Measurements from ENCODE around the gene RNU1-2.
"Not testable (repeated sequence)": the region's sequence is repeated elsewhere in the genome, so short reads cannot be mapped to it uniquely, and the experiment has no call there.

The RNU1-2 gene

GRCh38 chr1:16927256-16927655 is 31.5 kb downstream of the RNU1-2 start:
- DNase-seq (ENCODE audit: low read depth): no peak

GRCh38 chr1:16927711-16928485 is 32.1 kb downstream of the RNU1-2 start:
- no peak for DNase-seq (ENCODE audit: low read depth)

GRCh38 chr1:16929146-16930041 is 33.6 kb downstream of the RNU1-2 start:
- DNase-seq (ENCODE audit: low read depth): not testable (repeated sequence)

GRCh38 chr1:16931206-16931934 is 35.6 kb downstream of the RNU1-2 start:
- DNase-seq (ENCODE audit: low read depth): not testable (repeated sequence)

- DNase-seq (ENCODE audit: low read depth): not testable (repeated sequence)
Measured at GRCh38 chr1:16933945-16934344, 38.2 kb downstream of the RNU1-2 start.

GRCh38 chr1:16936580-16936979 is 40.8 kb downstream of the RNU1-2 start:
- not testable (repeated sequence) for DNase-seq (ENCODE audit: low read depth)

GRCh38 chr1:16938351-16939321 is 42.9 kb downstream of the RNU1-2 start:
- DNase-seq (ENCODE audit: low read depth): no peak

GRCh38 chr1:16939386-16940180 is 43.8 kb downstream of the RNU1-2 start:
- DNase-seq (ENCODE audit: low read depth): not testable (repeated sequence)

- DNase-seq (ENCODE audit: low read depth): no peak
Measured at GRCh38 chr1:16944038-16944437, 48.3 kb downstream of the RNU1-2 start.

- not testable (repeated sequence) for DNase-seq (ENCODE audit: low read depth)
Measured at GRCh38 chr1:16945512-16945911, 49.7 kb downstream of the RNU1-2 start.

All from activated T-cell treated with anti-CD3 and anti-CD28 coated beads for 24 hours (primary cell).